K562 (cell line): ENCODE results near the gene TPSG1.
"Not testable (repeated sequence)": the region's sequence is repeated elsewhere in the genome, so short reads cannot be mapped to it uniquely, and the experiment has no call there.

Experiments used
- CTCF ChIP-seq, 3 experiments: IDR thresholded peaks in 2 of 3; conservative IDR thresholded peaks in 1 of 3; 2 replicates each; pipeline ENCODE4 v1.5.1; 2011 to 2012; ENCODE audit warnings: low read length in 3 of 3, mild to moderate bottlenecking in 3 of 3, control low read depth in 2 of 3, improper control_type of control experiment in 1 of 3, inconsistent platforms in 1 of 3, low read depth in 1 of 3, mixed read lengths in 1 of 3, moderate library complexity in 1 of 3; ENCODE audit not compliant: insufficient read depth in 2 of 3
- EP300 ChIP-seq: IDR thresholded peaks from 2 replicates; pipeline ENCODE4 v1.6.1; 2012; ENCODE audit warnings: low read length, improper control_type of control experiment
- MTA1 ChIP-seq: fragments of 450-650 bp; IDR thresholded peaks from 2 replicates; pipeline ENCODE4 v1.6.1; 2017; ENCODE audit warnings: borderline replicate concordance
- RBBP5 ChIP-seq: fragments of 200-600 bp; sonication (generic); IDR thresholded peaks from 2 replicates; pipeline ENCODE4 v1.6.1; 2012; ENCODE audit warnings: borderline replicate concordance, mild to moderate bottlenecking, low read length, control low read depth, inconsistent platforms; ENCODE audit not compliant: insufficient read depth, poor library complexity, severe bottlenecking
- SNRNP70 ChIP-seq: fragments of 200-400 bp; formaldehyde crosslinking; optimal IDR thresholded peaks from 2 replicates; pipeline ENCODE3; 2017; ENCODE audit warnings: low read depth, low read length
- STAG1 ChIP-seq: sonication (generic); formaldehyde crosslinking; IDR thresholded peaks from 2 replicates; pipeline ENCODE4 v1.5.0; 2020; ENCODE audit warnings: missing genetic modification reagents, borderline replicate concordance

- TF ChIP-seq CTCF (IDR thresholded peaks at IDR 0.05 in 2 of 3, conservative IDR thresholded peaks at IDR 0.05 in 1 of 3; ENCODE audit: insufficient read depth in 2 of 3, low read depth in 1 of 3, low read length in 3 of 3); STAG1 (CRISPR knock-in tag); SNRNP70; EP300; RBBP5; MTA1: not testable (repeated sequence)
Measured at GRCh38 chr16:1243363-1243762, 18.3 kb upstream of the TPSG1 start.
